HCT116 (cell line): ENCODE measurements around the gene ADARB2.

Source experiments
- CTCF ChIP-seq, 3 experiments: fragments of 200-600 bp in 1 of 3; sonication (generic) in 1 of 3; IDR thresholded peaks in 2 of 3; conservative IDR thresholded peaks in 1 of 3; 2 replicates each; pipeline ENCODE4 v1.5.1; 2012 to 2017; ENCODE audit warnings: low read depth in 2 of 3, low read length in 2 of 3, antibody characterized with exemption in 1 of 3, borderline replicate concordance in 1 of 3, control low read depth in 1 of 3, mild to moderate bottlenecking in 1 of 3, mixed read lengths in 1 of 3, mixed run types in 1 of 3, moderate library complexity in 1 of 3; ENCODE audit not compliant: insufficient read depth in 1 of 3
- ELF1 ChIP-seq: IDR thresholded peaks from 2 replicates; pipeline ENCODE4 v1.6.1; 2012; ENCODE audit warnings: low read depth, borderline replicate concordance
- EZH2 ChIP-seq: fragments of 200-600 bp; sonication (generic); IDR thresholded peaks from 2 replicates; pipeline ENCODE4 v1.6.1; 2017; ENCODE audit warnings: antibody characterized with exemption, mixed run types
- JUND ChIP-seq: IDR thresholded peaks from 2 replicates; pipeline ENCODE4 v1.6.1; 2012
- MAX ChIP-seq: IDR thresholded peaks from 2 replicates; pipeline ENCODE4 v1.6.1; 2012
- POLR2A ChIP-seq: IDR thresholded peaks from 2 replicates; pipeline ENCODE4 v1.7.0; 2011; ENCODE audit warnings: borderline replicate concordance; ENCODE audit not compliant: insufficient read depth, insufficient read length; ENCODE audit errors: extremely low read depth
- RAD21 ChIP-seq: IDR thresholded peaks from 2 replicates; pipeline ENCODE4 v1.6.1; 2012; ENCODE audit warnings: low read depth, mild to moderate bottlenecking
- SRF ChIP-seq: IDR thresholded peaks from 2 replicates; pipeline ENCODE4 v1.6.1; 2012; ENCODE audit warnings: low read depth

- TF ChIP-seq CTCF (IDR thresholded peaks at IDR 0.05 in 2 of 3, conservative IDR thresholded peaks at IDR 0.05 in 1 of 3; ENCODE audit: borderline replicate concordance in 1 of 3, insufficient read depth in 1 of 3, low read depth in 2 of 3, low read length in 2 of 3): no peak
- TF ChIP-seq EZH2: no peak
- TF ChIP-seq SRF: no peak
- TF ChIP-seq MAX: no peak
- no peak for TF ChIP-seq JUND
- no peak for TF ChIP-seq POLR2A
- no peak for TF ChIP-seq ELF1
- TF ChIP-seq RAD21: no peak
Observed at GRCh38 chr10:1591742-1592141, 145.6 kb downstream of the ADARB2 start.
